HCT116 (cell line): ENCODE data around the gene RPL3. TPM values are rescaled to one million over a fixed set of nuclear protein-coding genes. Genes with fewer than 3 reads are reported as not detected.

Experiments used
- ATAC-seq: fragments of 200-7000 bp; cut with Tn5 transposase; 2 replicates; pipeline ENCODE4 v1.9.1; 2020; ENCODE audit warnings: mild to moderate bottlenecking, moderate library complexity
- BruUV-seq: library from RNA; stranded (reverse); fragments of 400-500 nt; replicated peaks from 2 replicates; lab custom pipeline; 2021; lab: Mats Ljungman, UMichigan
- CTCF ChIA-PET: fragments of 300-600 bp; sonication (Branson Sonifier 250); formaldehyde crosslinking; loops from one replicate; lab custom pipeline; 2021; ENCODE audit warnings: antibody characterized with exemption; lab: Charles Lee
- POLR2A ChIA-PET: fragments of 300-600, 350-600 bp; sonication (Branson Sonifier 250); formaldehyde crosslinking; loops from one replicate; lab custom pipeline; 2021; ENCODE audit warnings: antibody characterized with exemption; lab: Charles Lee
- RAD21 ChIA-PET, 2 experiments: fragments of 300-600 bp; sonication (Branson Sonifier 250); formaldehyde crosslinking; loops; one replicate each; lab custom pipeline; 2023; ENCODE audit warnings: low total read pairs in 2 of 2; ENCODE audit not compliant: uncharacterized antibody in 2 of 2, unreplicated experiment in 2 of 2, low non-redundant PET in 1 of 2; lab: Charles Lee
- DNase-seq: peaks from one replicate; pipeline ENCODE4 v3.0.0-alpha.2; 2010; ENCODE audit warnings: low read depth, low spot score
- H2AFZ ChIP-seq: fragments of 200-600 bp; shearing (Covaris generic), sonication (generic); 2 replicates; pipeline ENCODE4 v1.6.1; 2017; ENCODE audit warnings: low read depth, mixed run types, mixed read lengths, antibody characterized with exemption, low read length; ENCODE audit not compliant: poor library complexity, severe bottlenecking
- H3K27ac ChIP-seq: 2 replicates; pipeline ENCODE4 v1.5.1; 2012; ENCODE audit warnings: low read depth, low read length
- H3K27me3 ChIP-seq: fragments of 200-600 bp; sonication (generic); 2 replicates; pipeline ENCODE4 v1.6.1; 2016; ENCODE audit warnings: mixed run types, low read length, mixed read lengths; ENCODE audit not compliant: insufficient read depth
- H3K36me3 ChIP-seq, 2 experiments: fragments of 200-500 bp in 1 of 2; fragments of 200-600 bp in 1 of 2; sonication (Bioruptor generic) in 1 of 2; sonication (generic) in 1 of 2; 2 replicates each; pipeline versions ENCODE4 v1.5.1 to v1.6.1; 2014 to 2016; ENCODE audit warnings: low read length in 2 of 2, inconsistent platforms in 1 of 2, mixed read lengths in 1 of 2, mixed run types in 1 of 2; ENCODE audit not compliant: insufficient read depth in 2 of 2, control insufficient read depth in 1 of 2
- H3K4me1 ChIP-seq, 2 experiments: fragments of 200-600 bp in 1 of 2; sonication (generic) in 1 of 2; 2 replicates each; pipeline versions ENCODE4 v1.5.1 to v1.6.1; 2012 to 2017; ENCODE audit warnings: low read length in 2 of 2, inconsistent platforms in 1 of 2, mild to moderate bottlenecking in 1 of 2, mixed read lengths in 1 of 2, mixed run types in 1 of 2, moderate library complexity in 1 of 2; ENCODE audit not compliant: insufficient read depth in 2 of 2, control insufficient read depth in 1 of 2
- H3K4me2 ChIP-seq: fragments of 200-600 bp; sonication (generic); 2 replicates; pipeline ENCODE4 v1.6.1; 2017; ENCODE audit warnings: mixed run types, low read length, mixed read lengths
- H3K4me3 ChIP-seq, 2 experiments: fragments of 200-600 bp in 1 of 2; sonication (generic) in 1 of 2; replicated peaks in 1 of 2; 2 replicates each; pipeline ENCODE4 v1.5.1; 2011 to 2016; ENCODE audit warnings: low read length in 2 of 2, control low read depth in 1 of 2, low read depth in 1 of 2, mild to moderate bottlenecking in 1 of 2, mixed read lengths in 1 of 2, mixed run types in 1 of 2
- H3K79me2 ChIP-seq: fragments of 200-600 bp; sonication (generic); 2 replicates; pipeline ENCODE4 v1.6.1; 2017; ENCODE audit warnings: mild to moderate bottlenecking, mixed run types, low read length, moderate library complexity, mixed read lengths; ENCODE audit not compliant: insufficient read depth
- H3K9ac ChIP-seq: fragments of 200-600 bp; sonication (generic); 2 replicates; pipeline ENCODE4 v1.6.1; 2016; ENCODE audit warnings: low read length, mixed read lengths
- H3K9me2 ChIP-seq: fragments of 200-600 bp; sonication (generic), shearing (Covaris generic); 2 replicates; pipeline ENCODE4 v1.6.1; 2017; ENCODE audit warnings: mixed run types, mild to moderate bottlenecking, moderate library complexity; ENCODE audit not compliant: insufficient read depth
- H3K9me3 ChIP-seq, 2 experiments: fragments of 200-500 bp in 1 of 2; fragments of 200-600 bp in 1 of 2; sonication (Bioruptor generic) in 1 of 2; sonication (generic) in 1 of 2; 2 replicates each; pipeline ENCODE4 v1.6.1; 2014 to 2017; ENCODE audit warnings: low read length in 2 of 2, mixed read lengths in 2 of 2, inconsistent platforms in 1 of 2, low read depth in 1 of 2, mild to moderate bottlenecking in 1 of 2, mixed run types in 1 of 2, moderate library complexity in 1 of 2; ENCODE audit not compliant: control insufficient read depth in 1 of 2, insufficient read depth in 1 of 2
- H4K20me1 ChIP-seq: fragments of 200-600 bp; sonication (generic), shearing (Covaris generic); 2 replicates; pipeline ENCODE4 v1.6.1; 2017; ENCODE audit warnings: mixed run types, mild to moderate bottlenecking, moderate library complexity; ENCODE audit not compliant: insufficient read depth
- ATF3 ChIP-seq: IDR thresholded peaks from 2 replicates; pipeline ENCODE4 v1.6.1; 2012
- CEBPB ChIP-seq: IDR thresholded peaks from 2 replicates; pipeline ENCODE4 v1.6.1; 2012; ENCODE audit warnings: low read depth
- CTCF ChIP-seq, 3 experiments: fragments of 200-600 bp in 1 of 3; sonication (generic) in 1 of 3; IDR thresholded peaks in 2 of 3; conservative IDR thresholded peaks in 1 of 3; 2 replicates each; pipeline ENCODE4 v1.5.1; 2012 to 2017; ENCODE audit warnings: low read depth in 2 of 3, low read length in 2 of 3, antibody characterized with exemption in 1 of 3, borderline replicate concordance in 1 of 3, control low read depth in 1 of 3, mild to moderate bottlenecking in 1 of 3, mixed read lengths in 1 of 3, mixed run types in 1 of 3, moderate library complexity in 1 of 3; ENCODE audit not compliant: insufficient read depth in 1 of 3
- ELF1 ChIP-seq: IDR thresholded peaks from 2 replicates; pipeline ENCODE4 v1.6.1; 2012; ENCODE audit warnings: low read depth, borderline replicate concordance
- EZH2 ChIP-seq: fragments of 200-600 bp; sonication (generic); IDR thresholded peaks from 2 replicates; pipeline ENCODE4 v1.6.1; 2017; ENCODE audit warnings: antibody characterized with exemption, mixed run types
- JUND ChIP-seq: IDR thresholded peaks from 2 replicates; pipeline ENCODE4 v1.6.1; 2012
- MAX ChIP-seq: IDR thresholded peaks from 2 replicates; pipeline ENCODE4 v1.6.1; 2012
- REST ChIP-seq: IDR thresholded peaks from 2 replicates; pipeline ENCODE4 v1.6.1; 2012; ENCODE audit warnings: low read depth
- SRF ChIP-seq: IDR thresholded peaks from 2 replicates; pipeline ENCODE4 v1.6.1; 2012; ENCODE audit warnings: low read depth
- ZBTB33 ChIP-seq: IDR thresholded peaks from 2 replicates; pipeline ENCODE4 v1.6.1; 2011; ENCODE audit warnings: mild to moderate bottlenecking, low read length, moderate library complexity; ENCODE audit not compliant: insufficient replicate concordance; ENCODE audit errors: extremely low read depth
- ZNF274 ChIP-seq: fragments of 200-500 bp; sonication (Bioruptor generic); IDR thresholded peaks from 2 replicates; pipeline ENCODE4 v1.6.1; 2014; ENCODE audit warnings: mild to moderate bottlenecking, low read depth, low read length, inconsistent platforms
- intact Hi-C: fragments of 100-400 bp; cut with micrococcal nuclease; formaldehyde crosslinking; loops from 2 replicates; pipeline ENCODE4 v1.10.0; 2022
- total RNA-seq: library from RNA; stranded (reverse); gene quantifications from one replicate; pipeline ENCODE4 v1.2.1, GENCODE V29; 2021; ENCODE audit not compliant: unreplicated experiment

Gene RPL3
- total RNA-seq, 1 experiment from 2014 or later, result 2,966 TPM

GRCh38 chr22:39302431-39302960 lies 16.9 kb downstream of the RPL3 start:
- intact Hi-C loops, result no loop called here
- POLR2A ChIA-PET, result interaction anchor here (0.6 to 3.1 kb wide), 6 partner anchors 13 to 63 kb away, joined by 3 to 17 read pairs (median 6); partner anchors contain the start of genes PDGFB and RPL3
- Histone ChIP-seq H3K9ac (no peak overlapping the region), H3K4me3 (no peak overlapping the region), H3K36me3 (no peaks in the 10 kb centered on the region), H3K4me1 (peaks cover 39 to 57% of the 10 kb centered on the region in 2 experiments), H3K4me2 (no peak overlapping the region), H3K27ac (no peak overlapping the region), H2AFZ (no peak overlapping the region), H3K79me2 (no peaks in the 10 kb centered on the region), H4K20me1 (no peaks in the 10 kb centered on the region), H3K27me3 (no peaks in the 10 kb centered on the region)
- CTCF ChIA-PET, result interaction anchor here (1.0 to 1.2 kb wide), 3 partner anchors 9 to 12 kb away, joined by 3 to 6 read pairs (median 3); no protein-coding TSS in a partner anchor
- DNase-seq (no peak), ATAC-seq (no peak)
- BruUV-seq, result no TSS peak
- TF ChIP-seq CEBPB (no peak), ATF3 (no peak), REST (no peak), ELF1 (no peak), EZH2 (no peak), MAX (no peak), JUND (no peak), ZNF274 (no peak), SRF (no peak), CTCF (IDR thresholded peaks at IDR 0.05 in 2 of 3, conservative IDR thresholded peaks at IDR 0.05 in 1 of 3; ENCODE audit: borderline replicate concordance in 1 of 3, insufficient read depth in 1 of 3, low read depth in 2 of 3, low read length in 2 of 3) (no peak), ZBTB33 (no peak)
- TF ChIP-seq, all 23 proteins: peak for 0
- RAD21 ChIA-PET, result no interaction called here
- Histone ChIP-seq H3K9me3 (no peaks in the 10 kb centered on the region), H3K9me2 (no peaks in the 10 kb centered on the region)
